Peyer's patch (tissue), 4 donors: ENCODE data around the gene LSP1. TPM values are rescaled to one million over a fixed set of nuclear protein-coding genes. Genes with fewer than 3 reads are reported as not detected.

Experiments
- DNase-seq, 3 donors: peaks; one replicate each; pipeline ENCODE4 v3.0.0-alpha.2; 2017 to 2019
- H3K27ac ChIP-seq, 4 donors: fragments of 200-600 bp; sonication (generic); one replicate each; pipeline ENCODE4 v1.5.1; 2016 to 2019
- H3K27me3 ChIP-seq, 2 donors: fragments of 200-600 bp; sonication (generic); one replicate each; pipeline ENCODE4 v1.5.1; 2019
- H3K36me3 ChIP-seq, 3 donors: fragments of 200-600 bp; sonication (generic); one replicate each; pipeline ENCODE4 v1.5.1; 2016 to 2019
- H3K4me1 ChIP-seq, 4 donors: fragments of 200-600 bp; sonication (generic); one replicate each; pipeline ENCODE4 v1.5.1; 2016 to 2019
- H3K4me3 ChIP-seq, 4 donors: fragments of 200-600 bp; sonication (generic); 1 replicate in 3 of 4; 2 replicates in 1 of 4; pipeline ENCODE4 v1.5.1; 2016 to 2019; ENCODE audit warnings: mild to moderate bottlenecking in 1 of 4
- H3K9me3 ChIP-seq, 4 donors: fragments of 200-600 bp; sonication (generic); one replicate each; pipeline ENCODE4 v1.5.1; 2016 to 2019; ENCODE audit warnings: mild to moderate bottlenecking in 1 of 4
- CTCF ChIP-seq, 6 experiments: fragments of 450-650 bp in 4 of 6; fragments of 200-600 bp in 2 of 6; sonication (generic) in 1 of 6; IDR thresholded peaks; one replicate each; pipeline ENCODE4 v1.5.1; 2017 to 2019; ENCODE audit warnings: antibody characterized with exemption in 6 of 6, mild to moderate bottlenecking in 3 of 6, moderate library complexity in 1 of 6
- POLR2A ChIP-seq, 2 donors: fragments of 450-650 bp; IDR thresholded peaks; one replicate each; pipeline ENCODE4 v1.5.1; 2017; ENCODE audit warnings: antibody characterized with exemption in 2 of 2, mild to moderate bottlenecking in 2 of 2, moderate library complexity in 2 of 2
- total RNA-seq, 4 donors: library from RNA; depleted of rRNA; stranded (reverse); fragments of >200 nt; gene quantifications; one replicate each; pipeline ENCODE4 v1.1.0, GENCODE V29; 2016

Gene LSP1
- total RNA-seq, 4 donors from 2014 or later = 10.6 to 175 (median 15.4) TPM

DNA sequence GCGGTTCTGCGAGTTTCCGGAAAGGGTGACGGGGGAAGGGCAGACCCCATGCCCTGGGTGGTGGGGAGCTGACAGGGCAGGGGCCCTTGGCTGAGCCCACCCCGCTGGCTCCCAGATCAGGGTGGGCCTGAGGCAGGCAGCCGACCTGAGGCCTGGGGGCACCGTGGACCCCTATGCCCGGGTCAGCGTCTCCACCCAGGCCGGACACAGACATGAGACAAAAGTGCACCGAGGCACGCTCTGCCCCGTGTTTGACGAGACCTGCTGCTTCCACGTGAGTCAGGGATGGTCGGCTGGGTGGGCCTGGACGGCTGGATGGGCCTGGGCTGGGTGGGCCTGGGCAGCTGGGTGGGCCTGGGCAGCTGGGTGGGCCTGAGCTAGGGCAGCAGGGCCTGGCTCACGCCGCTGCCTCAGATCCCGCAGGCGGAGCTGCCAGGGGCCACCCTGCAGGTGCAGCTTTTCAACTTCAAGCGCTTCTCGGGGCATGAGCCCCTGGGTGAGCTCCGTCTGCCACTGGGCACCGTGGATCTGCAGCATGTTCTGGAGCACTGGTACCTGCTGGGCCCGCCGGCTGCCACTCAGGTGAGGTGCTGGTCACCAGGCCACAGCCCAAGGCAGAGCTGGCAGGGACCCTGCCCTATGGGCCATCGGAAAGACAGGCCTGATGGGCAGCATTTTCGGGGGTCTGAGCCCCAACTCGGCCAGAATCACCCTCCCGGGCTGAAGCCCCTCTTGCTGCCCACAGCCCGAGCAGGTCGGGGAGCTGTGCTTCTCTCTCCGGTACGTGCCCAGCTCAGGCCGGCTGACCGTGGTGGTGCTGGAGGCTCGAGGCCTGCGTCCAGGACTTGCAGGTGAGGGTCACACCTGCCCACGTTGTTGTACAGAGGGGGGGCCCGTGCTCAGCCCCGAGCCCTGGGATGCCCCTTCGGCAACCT is 16.6 kb upstream of the LSP1 start:
- TF ChIP-seq CTCF (IDR thresholded peaks at IDR 0.05) (no peak), POLR2A (IDR thresholded peaks at IDR 0.05) (no peak)
- Histone ChIP-seq H3K27me3 (no peaks in the 10 kb centered on the region), H3K27ac (no peak overlapping the region), H3K4me3 (no peak overlapping the region), H3K9me3 (no peaks in the 10 kb centered on the region), H3K36me3 (no peaks in the 10 kb centered on the region), H3K4me1 (peaks cover 11 to 50% (median 29%) of the 10 kb centered on the region in 4 donors)
- DNase-seq = peak in 1 of 3 donors; percentile 50

DNA sequence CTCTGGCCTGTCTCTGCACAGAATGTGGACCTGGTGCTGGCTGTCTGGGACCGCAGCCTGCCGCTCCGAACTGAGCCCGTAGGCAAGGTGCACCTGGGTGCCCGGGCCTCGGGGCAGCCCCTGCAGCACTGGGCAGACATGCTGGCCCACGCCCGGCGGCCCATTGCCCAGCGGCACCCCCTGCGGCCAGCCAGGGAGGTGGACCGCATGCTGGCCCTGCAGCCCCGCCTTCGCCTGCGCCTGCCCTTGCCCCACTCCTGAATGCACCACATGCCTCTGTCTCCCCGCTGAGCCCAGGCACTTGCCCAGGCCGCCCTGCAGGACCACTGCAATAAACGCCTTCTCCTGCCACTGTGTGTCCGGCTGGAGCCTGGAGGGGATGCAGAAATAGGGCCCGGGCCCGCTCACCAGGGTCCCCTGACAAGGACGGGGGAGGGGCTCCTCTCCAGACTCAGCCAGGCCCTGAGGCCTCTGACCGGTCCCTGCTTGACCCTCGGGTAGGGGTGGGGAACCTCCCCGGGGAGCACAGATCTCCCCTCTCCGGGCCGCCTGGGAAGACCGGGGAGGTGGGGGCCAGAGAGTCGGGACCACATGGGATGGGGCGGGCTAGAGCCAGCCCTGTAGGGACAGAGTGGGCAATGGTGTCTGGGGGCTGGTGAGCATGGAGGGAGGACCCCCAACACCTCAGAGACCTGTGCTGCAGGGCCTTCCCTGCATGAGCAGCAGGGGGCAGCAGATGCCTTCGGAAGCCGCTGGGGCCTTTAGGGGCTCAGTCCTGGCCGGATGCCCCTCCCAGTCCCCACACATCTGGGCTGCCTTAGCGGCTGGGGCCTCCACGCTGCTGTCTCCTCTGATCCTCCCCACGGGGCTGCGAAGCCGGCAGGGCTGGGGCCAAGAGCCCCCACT is 15.5 kb upstream of the LSP1 start:
- TF ChIP-seq POLR2A (IDR thresholded peaks at IDR 0.05) (no peak), CTCF (IDR thresholded peaks at IDR 0.05) (peak; percentile 81 to 91 (median 88))
- Histone ChIP-seq H3K36me3 (no peaks in the 10 kb centered on the region), H3K9me3 (no peaks in the 10 kb centered on the region), H3K27ac (peak overlapping the region in 2 of 4 donors; percentile 11 to 81), H3K27me3 (no peaks in the 10 kb centered on the region), H3K4me3 (no peak overlapping the region), H3K4me1 (peaks cover 6 to 40% (median 25%) of the 10 kb centered on the region in 4 donors)
- DNase-seq = peak; percentile 73 to 90 (median 87)

- no peaks in the 10 kb centered on the region for H3K36me3 ChIP-seq
- H3K4me1 ChIP-seq = peaks cover 6 to 37% (median 22%) of the 10 kb centered on the region in 4 donors
- no peaks in the 10 kb centered on the region for H3K9me3 ChIP-seq
- no peak overlapping the region for H3K4me3 ChIP-seq
- peak in 2 of 3 donors; percentile 64 to 68 for DNase-seq
- H3K27me3 ChIP-seq = no peaks in the 10 kb centered on the region
- TF ChIP-seq CTCF (IDR thresholded peaks at IDR 0.05) (no peak), POLR2A (IDR thresholded peaks at IDR 0.05) (no peak)
- peak overlapping the region in 2 of 4 donors; percentile 11 to 81 for H3K27ac ChIP-seq
Measured at GRCh38 chr11:1838077-1838425, 14.8 kb upstream of the LSP1 start.

DNA sequence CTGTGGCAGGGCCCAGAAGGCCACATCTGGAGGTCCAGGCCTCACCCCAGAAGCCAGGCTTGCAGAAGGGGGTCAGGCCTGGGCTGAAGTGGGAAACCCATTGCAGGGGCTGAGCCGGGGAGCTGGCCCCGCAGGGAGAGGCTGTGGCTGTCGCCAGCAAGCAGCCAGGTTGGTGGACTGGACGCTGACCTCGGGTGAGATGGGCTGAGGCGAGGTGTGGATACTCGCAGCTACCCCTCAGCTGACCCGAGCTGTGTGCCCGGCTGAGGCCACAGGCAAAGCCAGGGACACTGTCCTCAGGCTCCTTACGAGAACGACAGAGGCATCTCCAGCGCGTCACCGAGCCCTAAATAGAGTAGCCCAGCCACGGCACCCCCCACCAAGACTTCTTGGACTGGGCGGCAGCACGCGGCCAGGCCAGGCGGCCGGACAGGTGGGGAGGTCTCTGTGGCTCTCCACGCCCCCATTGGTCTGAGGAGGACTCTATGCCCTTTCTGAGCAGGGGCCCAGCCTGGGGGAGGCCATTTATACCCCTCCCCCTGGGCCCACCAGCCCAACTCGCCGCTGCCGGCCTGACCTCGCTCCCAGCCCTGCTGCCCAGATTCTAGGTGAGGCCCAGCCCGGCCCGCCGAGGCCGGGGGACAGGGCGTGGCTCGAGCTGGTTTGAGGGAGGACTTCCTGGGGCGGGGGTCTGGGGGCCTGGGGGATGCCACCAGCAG is 14.3 kb upstream of the LSP1 start, which contains the start of gene TNNI2:
Gene TNNI2 (plus strand): TSS at position 556 of the 719 bp plus-strand sequence. CDS start 716 bp downstream, outside the sequence.
- H3K9me3 ChIP-seq = no peaks in the 10 kb centered on the region
- H3K27me3 ChIP-seq = no peaks in the 10 kb centered on the region
- peaks cover 6 to 37% (median 19%) of the 10 kb centered on the region in 4 donors for H3K4me1 ChIP-seq
- H3K36me3 ChIP-seq = no peaks in the 10 kb centered on the region
- no peak within 1 kb of the TSS for H3K4me3 ChIP-seq
- TF ChIP-seq CTCF (IDR thresholded peaks at IDR 0.05) (no peak), POLR2A (IDR thresholded peaks at IDR 0.05) (no peak)
- DNase-seq = peak in 2 of 3 donors; percentile 49
- H3K27ac ChIP-seq = peak within 1 kb of the TSS in 3 of 4 donors; percentile 11 to 81 (median 43)
